Forelimb muscle (tissue), 1 donor: ENCODE results near the gene FREY1. TPM values are rescaled to one million over a fixed set of nuclear protein-coding genes. Genes with fewer than 3 reads are reported as not detected.

ENCODE experiments used
- DNase-seq: peaks from one replicate; pipeline ENCODE4 v3.0.0-alpha.2; 2013; ENCODE audit warnings: low read depth
- polyA plus RNA-seq: library from polyadenylated mRNA; unstranded; fragments of 120-200 nt; gene quantifications from one replicate; pipeline ENCODE4 v1.2.1, GENCODE V29; 2013; ENCODE audit not compliant: insufficient read length

Gene FREY1
- polyA plus RNA-seq, 1 donor: 0.43 TPM

DNA sequence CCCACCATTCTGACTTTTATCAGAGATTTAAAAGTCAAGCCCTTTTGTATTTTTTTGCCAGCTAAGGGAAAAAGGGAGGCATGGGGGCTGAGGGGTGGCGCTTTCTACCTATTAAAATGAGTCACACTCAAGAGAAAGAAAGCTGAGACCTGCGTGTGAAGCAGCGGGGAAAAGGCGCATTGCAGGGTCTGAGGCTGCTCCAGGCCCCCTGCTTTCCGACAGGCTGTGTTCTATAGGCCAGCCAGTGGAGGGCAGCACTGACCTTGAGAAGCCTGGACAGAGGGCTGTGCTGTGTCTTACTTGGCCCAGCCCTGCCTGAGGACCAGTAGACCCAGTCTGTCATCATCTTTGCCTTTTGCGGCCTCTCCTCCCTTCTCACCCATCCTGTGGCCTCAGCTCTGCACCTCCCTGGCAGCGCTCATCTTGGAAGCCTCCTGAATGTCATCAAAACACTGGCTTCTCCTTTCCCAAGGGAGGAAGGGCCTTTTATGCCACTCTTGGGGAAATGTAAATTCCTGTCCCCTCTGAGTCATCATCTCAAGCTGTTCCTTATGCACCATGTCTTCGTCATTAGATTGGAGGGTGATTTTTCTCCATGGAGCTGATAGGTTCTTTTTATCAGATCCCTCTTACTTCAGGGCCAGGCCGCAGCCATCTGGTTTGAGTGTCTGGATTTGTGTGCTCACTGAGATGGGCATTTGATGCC lies 34.3 kb downstream of the FREY1 start:
- no peak for DNase-seq

DNA sequence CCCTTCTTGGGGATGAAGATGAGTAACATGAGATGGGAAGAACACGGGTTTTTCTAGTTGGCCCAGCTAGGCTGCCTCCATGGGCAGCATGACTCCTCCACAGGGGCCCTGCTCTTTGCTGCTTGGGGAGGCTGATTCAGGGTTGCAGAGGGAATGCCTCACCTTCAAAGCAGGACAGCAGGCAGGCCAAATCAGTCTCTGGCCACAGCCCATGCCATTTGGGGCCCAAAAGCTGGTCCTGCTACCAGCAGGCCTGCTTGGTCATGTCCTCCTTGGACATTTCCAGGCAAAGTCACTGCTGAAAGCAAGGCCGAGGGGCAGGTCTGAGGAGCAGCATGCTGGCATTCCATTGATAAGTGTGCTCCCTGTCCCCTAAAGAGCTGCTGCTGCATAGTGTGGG lies 35.4 kb downstream of the FREY1 start:
- DNase-seq: no peak

DNA sequence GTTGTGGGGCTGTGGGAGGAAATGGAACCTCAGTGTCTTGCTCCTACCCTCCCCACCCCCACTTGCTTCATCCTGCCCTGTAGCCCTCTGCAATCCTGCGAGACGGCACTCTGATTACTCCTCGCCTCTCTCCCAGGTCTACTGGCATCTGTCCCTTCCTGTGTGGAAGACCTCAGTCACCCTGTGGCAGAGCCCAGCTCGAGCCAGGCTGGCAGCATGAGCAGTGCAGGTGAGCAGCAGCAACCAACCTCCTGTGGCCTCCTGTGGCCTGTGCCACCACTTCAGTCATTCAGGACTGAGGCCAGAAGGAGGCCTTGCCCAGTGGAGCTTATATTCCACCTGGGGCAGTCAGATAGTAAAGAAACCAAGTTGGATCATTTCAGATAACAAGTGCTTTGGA lies 36.4 kb downstream of the FREY1 start:
- no peak for DNase-seq

DNA sequence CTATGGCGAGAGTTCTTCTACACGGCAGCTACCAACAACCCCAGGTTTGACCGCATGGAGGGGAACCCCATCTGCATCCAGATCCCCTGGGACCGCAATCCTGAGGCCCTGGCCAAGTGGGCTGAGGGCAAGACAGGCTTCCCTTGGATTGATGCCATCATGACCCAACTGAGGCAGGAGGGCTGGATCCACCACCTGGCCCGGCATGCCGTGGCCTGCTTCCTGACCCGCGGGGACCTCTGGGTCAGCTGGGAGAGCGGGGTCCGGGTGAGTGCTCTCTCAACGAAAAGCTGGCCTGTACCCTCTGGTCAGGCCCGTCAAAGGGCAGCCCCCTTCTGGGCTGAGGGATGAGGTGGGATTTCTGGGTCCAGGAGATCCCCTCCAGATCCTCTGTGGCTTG lies 37.5 kb downstream of the FREY1 start:
- no peak for DNase-seq

DNA sequence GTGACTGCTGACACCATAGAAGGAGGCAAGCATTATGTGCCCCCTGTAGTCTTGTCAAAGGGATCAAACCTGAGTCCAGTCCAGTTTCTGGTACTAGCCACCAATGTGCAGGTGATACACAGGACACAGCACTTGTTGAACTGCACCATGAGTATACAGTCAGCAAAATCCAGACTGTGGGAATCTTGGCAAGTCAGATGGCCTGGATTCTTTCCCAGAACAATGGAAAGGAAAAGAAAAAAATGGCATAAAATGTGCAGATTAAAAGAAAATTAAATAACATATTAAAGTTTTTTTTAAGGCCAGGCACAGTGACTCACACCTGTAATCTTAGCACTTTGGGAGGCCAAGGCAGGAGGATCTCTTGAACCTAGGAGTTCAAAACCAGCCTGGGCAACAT lies 43.0 kb downstream of the FREY1 start:
- DNase-seq: no peak

DNA sequence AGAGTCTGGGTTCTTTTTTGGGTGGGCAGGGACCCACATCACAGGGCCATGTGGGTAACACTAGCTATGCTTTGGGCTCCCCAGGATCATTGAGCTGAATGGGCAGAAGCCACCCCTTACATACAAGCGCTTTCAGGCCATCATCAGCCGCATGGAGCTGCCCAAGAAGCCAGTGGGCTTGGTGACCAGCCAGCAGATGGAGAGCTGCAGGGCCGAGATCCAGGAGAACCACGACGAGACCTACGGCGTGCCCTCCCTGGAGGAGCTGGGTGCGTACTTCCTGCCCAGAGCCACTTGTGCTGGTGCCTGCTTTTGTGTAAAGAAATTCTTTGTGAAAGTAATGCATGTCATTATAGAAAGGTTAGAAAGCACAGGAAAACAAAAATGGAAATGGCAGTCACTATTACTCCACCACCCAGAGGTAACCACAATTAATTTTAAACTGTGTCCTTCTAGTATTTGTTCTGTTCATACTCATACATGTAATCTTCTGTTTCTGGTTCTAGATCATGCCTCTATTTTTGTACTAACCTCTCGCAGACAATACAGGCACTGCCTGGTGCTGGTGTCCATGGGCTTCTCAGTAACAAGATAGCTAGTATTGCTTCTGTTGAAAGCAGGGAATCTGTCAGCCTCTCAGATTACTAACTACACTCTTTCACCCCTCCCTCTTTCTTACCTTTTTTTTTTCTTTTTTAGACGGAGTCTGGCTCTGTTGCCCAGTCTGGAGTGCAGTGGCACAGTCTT lies 46.1 kb downstream of the FREY1 start:
- DNase-seq: no peak

DNA sequence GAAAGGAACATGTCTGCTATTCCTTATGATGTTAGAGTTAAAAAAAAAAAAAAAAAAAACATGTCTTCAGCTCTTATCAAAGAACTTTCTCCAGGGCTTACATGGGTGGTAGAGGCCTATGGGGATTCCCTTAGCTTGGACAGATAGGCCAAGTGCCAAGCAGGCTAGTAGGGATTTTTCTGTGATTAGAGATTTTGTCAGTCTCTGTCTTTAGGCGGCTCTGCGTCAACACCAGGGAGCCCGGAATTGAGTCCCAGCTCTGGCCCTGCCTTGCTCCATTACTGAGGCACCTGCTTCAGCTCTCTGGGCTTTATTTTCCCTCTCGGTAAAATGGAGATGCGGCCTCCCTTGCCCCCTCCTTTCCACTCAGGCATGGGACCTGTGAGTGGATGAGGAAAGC lies 46.7 kb downstream of the FREY1 start:
- DNase-seq: no peak

DNA sequence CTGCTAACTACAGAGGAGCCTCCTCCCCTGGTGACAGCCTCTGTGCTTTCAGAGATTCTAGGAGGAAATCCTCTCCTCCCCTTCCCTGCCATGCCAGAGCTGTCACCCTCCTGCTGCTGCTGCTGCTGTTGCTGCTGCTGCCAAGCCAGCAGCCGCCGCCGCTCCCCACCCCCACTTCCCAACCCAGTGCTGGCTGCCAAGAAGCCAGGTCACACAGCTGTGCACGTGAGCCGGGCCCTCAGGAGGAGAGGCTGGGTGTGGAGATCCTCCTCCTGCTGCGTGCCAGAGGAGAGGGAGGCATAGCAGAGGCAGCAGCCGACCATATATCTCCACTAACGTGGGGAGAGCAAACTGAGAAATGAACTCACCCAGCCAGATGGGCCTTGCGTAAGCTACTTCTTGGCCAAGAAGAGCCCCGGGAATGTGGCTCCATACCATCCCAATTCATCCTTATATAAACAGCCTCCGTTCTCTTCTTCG lies 47.4 kb downstream of the FREY1 start:
- DNase-seq: peak; percentile 49

DNA sequence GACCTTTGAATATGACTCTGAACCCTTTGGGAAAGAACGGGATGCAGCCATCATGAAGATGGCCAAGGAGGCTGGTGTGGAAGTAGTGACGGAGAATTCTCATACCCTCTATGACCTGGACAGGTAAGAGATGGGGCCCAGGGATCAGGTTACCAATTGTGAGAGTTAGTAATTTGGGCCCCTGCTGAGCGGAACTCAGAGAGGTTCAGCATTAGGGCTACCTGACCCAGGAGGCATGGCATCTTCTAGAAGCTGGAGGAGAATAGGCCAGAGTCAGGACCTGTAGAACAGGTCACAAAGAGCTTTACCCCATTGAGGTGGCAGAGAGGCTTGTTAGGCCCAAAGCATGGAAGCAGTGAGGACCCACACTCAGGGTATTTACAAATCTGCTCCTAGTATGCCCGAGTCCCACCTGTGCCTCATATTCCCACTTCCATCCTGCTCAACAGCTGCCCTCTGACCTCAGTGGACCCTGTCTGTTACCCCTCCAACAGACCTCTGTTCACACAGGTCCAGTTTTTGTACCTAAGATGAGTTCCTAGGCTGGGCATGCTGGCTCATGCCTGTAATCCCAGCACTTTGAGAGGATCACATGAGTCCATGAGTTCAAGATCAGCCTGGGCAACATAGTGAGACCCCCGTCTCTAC lies 48.2 kb downstream of the FREY1 start:
- no peak for DNase-seq

DNA sequence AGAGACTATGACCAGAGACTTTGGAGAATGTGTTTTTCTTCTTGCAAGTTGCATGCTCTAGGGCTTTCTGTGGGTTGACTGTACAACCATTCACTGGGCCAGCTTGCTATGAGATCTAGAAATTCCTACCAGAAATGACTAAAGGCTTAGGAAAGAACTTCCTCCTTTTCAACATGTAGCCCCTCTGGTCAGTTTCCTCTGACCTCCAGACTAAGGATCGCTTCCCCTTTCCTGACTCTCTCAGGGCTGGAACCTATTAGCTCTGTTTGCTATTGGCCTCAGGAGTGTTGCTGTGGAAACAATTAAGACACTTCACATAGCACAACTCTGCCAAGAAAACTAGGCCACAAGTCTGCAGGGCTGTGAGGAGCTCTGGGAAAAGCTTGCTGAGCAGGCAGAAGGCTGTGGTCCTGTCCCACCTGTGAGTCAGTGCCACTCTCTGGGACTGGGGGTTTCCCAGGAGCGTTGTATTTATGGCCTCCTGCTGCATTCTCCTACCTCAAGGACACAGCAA lies 49.1 kb downstream of the FREY1 start:
- peak; percentile 88 for DNase-seq

Other genes starting within 250 kb of the FREY1 start
- 14.6 TPM for gene CHST1, start 241.6 kb downstream of the FREY1 start, polyA plus RNA-seq
- 6.6 TPM for gene SLC35C1, start 102.1 kb downstream of the FREY1 start, polyA plus RNA-seq
- gene CRY2, start 59.8 kb downstream of the FREY1 start, polyA plus RNA-seq: 25.9 TPM
- gene MAPK8IP1, start 21.6 kb downstream of the FREY1 start, polyA plus RNA-seq: 41.3 TPM
- 11.7 TPM for gene PEX16, start 10.6 kb upstream of the FREY1 start, polyA plus RNA-seq
- 0.30 TPM for gene LARGE2, start 15.4 kb upstream of the FREY1 start, polyA plus RNA-seq
- gene PHF21A, start 214.2 kb upstream of the FREY1 start, polyA plus RNA-seq: 35.7 TPM